ENCODE data around the gene SLC7A7.
A peak's percentile ranks its signal among the peaks of the same experiment; 100 is the strongest.
"Not testable (repeated sequence)": the region's sequence is repeated elsewhere in the genome, so short reads cannot be mapped to it uniquely, and the experiment has no call there.

The SLC7A7 gene

GRCh38 chr14:22830443-22831010 is 15.3 kb upstream of the SLC7A7 start:
- Histone ChIP-seq H3K36me3 (peaks cover 23 to 45% (median 40%) of the 10 kb centered on the region in 11 experiments), H3K27me3 (peaks cover 0 to 24% (median 18%) of the 10 kb centered on the region in 11 experiments; a peak in 18 of 22 replicates), H4K20me1 (peaks cover 0 to 7% (median 0%) of the 10 kb centered on the region in 11 experiments; a peak in 1 of 22 replicates), H3K4me3 (peak overlapping the region; percentile 80 to 95 (median 86)), H3K9ac (peak overlapping the region; percentile 80 to 93 (median 88)), H3K4me2 (peak overlapping the region; percentile 80 to 92 (median 86)), H3K27ac (peak overlapping the region; percentile 52 to 91 (median 86); a peak in 19 of 22 replicates), H3K9me3 (replicated peaks in 1 of 11) (no peaks in the 10 kb centered on the region), H3K4me1 (peaks cover 19 to 43% (median 27%) of the 10 kb centered on the region in 10 experiments)
- no peak for TF ChIP-seq Cebpa-rat (IDR thresholded peaks at IDR 0.05)

GRCh38 chr14:22829661-22830442 is 14.6 kb upstream of the SLC7A7 start, which contains the start of gene MRPL52:
MRPL52 (plus strand) TSS chr14:22829887; CDS start chr14:22829913, 26 bp downstream.
- Histone ChIP-seq H4K20me1 (no peaks in the 10 kb centered on the region), H3K4me2 (peak within 1 kb of the TSS; percentile 80 to 92 (median 86)), H3K4me1 (peaks cover 25 to 44% (median 34%) of the 10 kb centered on the region in 10 experiments), H3K9me3 (replicated peaks in 1 of 11) (no peaks in the 10 kb centered on the region), H3K4me3 (peak within 1 kb of the TSS; percentile 80 to 95 (median 86)), H3K27me3 (peaks cover 0 to 18% (median 11%) of the 10 kb centered on the region in 11 experiments; a peak in 18 of 22 replicates), H3K9ac (peak within 1 kb of the TSS; percentile 80 to 93 (median 88)), H3K36me3 (peaks cover 21 to 38% (median 33%) of the 10 kb centered on the region in 11 experiments), H3K27ac (peak within 1 kb of the TSS; percentile 52 to 91 (median 86))
- TF ChIP-seq Cebpa-rat (IDR thresholded peaks at IDR 0.05) = no peak

- peaks cover 14 to 31% (median 26%) of the 10 kb centered on the region in 11 experiments for H3K36me3 ChIP-seq
- not testable (repeated sequence) for H3K9me3 ChIP-seq (replicated peaks in 1 of 11); H4K20me1 ChIP-seq
- peak overlapping the region; percentile 52 to 91 (median 86) for H3K27ac ChIP-seq
- H3K9ac ChIP-seq = peak overlapping the region; percentile 80 to 93 (median 88); a peak in 21 of 22 replicates
- peaks cover 32 to 51% (median 41%) of the 10 kb centered on the region in 10 experiments for H3K4me1 ChIP-seq
- peak overlapping the region; percentile 65 to 92 (median 86) for H3K4me2 ChIP-seq
- H3K4me3 ChIP-seq = peak overlapping the region; percentile 80 to 95 (median 86)
- H3K27me3 ChIP-seq = peaks cover 0 to 11% (median 4%) of the 10 kb centered on the region in 11 experiments; a peak in 12 of 22 replicates
These were observed 13.9 kb upstream of the SLC7A7 start for GRCh38 chr14:22829076-22829660.

GRCh38 chr14:22824711-22825359 is 9.6 kb upstream of the SLC7A7 start:
- H3K9me3 ChIP-seq (replicated peaks in 1 of 11) = no peaks in the 10 kb centered on the region
- peak overlapping the region in 10 of 11 experiments; percentile 21 to 73 (median 63); a peak in 18 of 22 replicates for H3K9ac ChIP-seq
- H3K4me3 ChIP-seq = 0 out of 20 replicates have a peak overlapping the region, but pooled peaks of 2 of the 10 experiments have one; percentile 1 to 25
- no peak for TF ChIP-seq Cebpa-rat (IDR thresholded peaks at IDR 0.05)
- no peaks in the 10 kb centered on the region for H3K27me3 ChIP-seq
- H4K20me1 ChIP-seq = no peaks in the 10 kb centered on the region
- peaks cover 52 to 72% (median 61%) of the 10 kb centered on the region in 10 experiments for H3K4me1 ChIP-seq
- no peaks in the 10 kb centered on the region for H3K36me3 ChIP-seq
- peak overlapping the region; percentile 61 to 98 (median 77) for H3K4me2 ChIP-seq
- H3K27ac ChIP-seq = peak overlapping the region in 10 of 11 experiments; percentile 68 to 83 (median 76); a peak in 21 of 22 replicates

GRCh38 chr14:22822571-22823098 is 7.4 kb upstream of the SLC7A7 start:
- Histone ChIP-seq H3K9ac (peak overlapping the region; percentile 51 to 70 (median 61); a peak in 20 of 22 replicates), H3K4me3 (peak overlapping the region in 9 of 10 experiments; percentile 10 to 54 (median 46); a peak in 16 of 20 replicates), H3K27me3 (no peaks in the 10 kb centered on the region), H4K20me1 (no peaks in the 10 kb centered on the region), H3K36me3 (no peaks in the 10 kb centered on the region), H3K4me1 (peaks cover 56 to 86% (median 71%) of the 10 kb centered on the region in 10 experiments), H3K27ac (peak overlapping the region; percentile 58 to 83 (median 76); a peak in 21 of 22 replicates), H3K9me3 (replicated peaks in 1 of 11) (no peaks in the 10 kb centered on the region), H3K4me2 (peak overlapping the region; percentile 61 to 98 (median 82))
- TF ChIP-seq Cebpa-rat (IDR thresholded peaks at IDR 0.05) = no peak

- TF ChIP-seq Cebpa-rat (IDR thresholded peaks at IDR 0.05) = no peak
- Histone ChIP-seq H3K27ac (peak overlapping the region; percentile 58 to 83 (median 74); a peak in 20 of 22 replicates), H3K27me3 (no peaks in the 10 kb centered on the region), H4K20me1 (no peaks in the 10 kb centered on the region), H3K9ac (peak overlapping the region; percentile 35 to 70 (median 61); a peak in 18 of 22 replicates), H3K9me3 (replicated peaks in 1 of 11) (no peaks in the 10 kb centered on the region), H3K4me2 (peak overlapping the region; percentile 59 to 98 (median 77); a peak in 21 of 22 replicates), H3K4me3 (peak overlapping the region in 5 of 10 experiments; percentile 24 to 54 (median 46); a peak in 7 of 20 replicates), H3K4me1 (peaks cover 56 to 90% (median 74%) of the 10 kb centered on the region in 10 experiments), H3K36me3 (no peaks in the 10 kb centered on the region)
These were observed 6.9 kb upstream of the SLC7A7 start for GRCh38 chr14:22822016-22822570.

GRCh38 chr14:22821193-22822015 is 6.2 kb upstream of the SLC7A7 start:
- Histone ChIP-seq H3K4me2 (peak overlapping the region in 8 of 11 experiments; percentile 8 to 98 (median 88); a peak in 11 of 22 replicates), H3K9ac (no peak overlapping the region; a peak in 2 of 22 replicates), H3K36me3 (no peaks in the 10 kb centered on the region), H3K4me1 (peaks cover 56 to 96% (median 79%) of the 10 kb centered on the region in 10 experiments), H3K27ac (peak overlapping the region in 8 of 11 experiments; percentile 17 to 82 (median 74); a peak in 10 of 22 replicates), H4K20me1 (no peaks in the 10 kb centered on the region), H3K4me3 (no peak overlapping the region), H3K9me3 (replicated peaks in 1 of 11) (no peaks in the 10 kb centered on the region), H3K27me3 (no peaks in the 10 kb centered on the region)
- TF ChIP-seq Cebpa-rat (IDR thresholded peaks at IDR 0.05) = no peak

Measured in BLaER1 treated with 17β-estradiol and CSF1 and Interleukin-3, amounts not matched to agents 10 nM and 100 nM (cell line).